ENCODE results near the gene DUOXA2.
"Not testable (repeated sequence)": the region's sequence is repeated elsewhere in the genome, so short reads cannot be mapped to it uniquely, and the experiment has no call there.

Gene DUOXA2

GRCh38 chr15:45131510-45131909 is 17.4 kb downstream of the DUOXA2 start:
- in situ Hi-C loops (cut with HindIII; ENCODE audit: low pct_ligation_motif_present, low pct_unique_long_range_greater_than_20kb, low sequenced_read_pairs), result no loop called here
- DNase-seq, result no peak

- in situ Hi-C loops (cut with HindIII; ENCODE audit: low pct_ligation_motif_present, low pct_unique_long_range_greater_than_20kb, low sequenced_read_pairs), result no loop called here
- no peak for DNase-seq
Observed at GRCh38 chr15:45132844-45133560, 18.9 kb downstream of the DUOXA2 start.

GRCh38 chr15:45133561-45133920 is 19.4 kb downstream of the DUOXA2 start:
- in situ Hi-C loops (cut with HindIII; ENCODE audit: low pct_ligation_motif_present, low pct_unique_long_range_greater_than_20kb, low sequenced_read_pairs), result no loop called here
- no peak for DNase-seq

GRCh38 chr15:45134046-45134445 is 19.9 kb downstream of the DUOXA2 start:
- no peak for DNase-seq
- in situ Hi-C loops (cut with HindIII; ENCODE audit: low pct_ligation_motif_present, low pct_unique_long_range_greater_than_20kb, low sequenced_read_pairs), result no loop called here

- DNase-seq, result no peak
- in situ Hi-C loops (cut with HindIII; ENCODE audit: low pct_ligation_motif_present, low pct_unique_long_range_greater_than_20kb, low sequenced_read_pairs), result no loop called here
Observed at GRCh38 chr15:45134682-45135604, 20.8 kb downstream of the DUOXA2 start.

- DNase-seq; in situ Hi-C loops (cut with HindIII; ENCODE audit: low pct_ligation_motif_present, low pct_unique_long_range_greater_than_20kb, low sequenced_read_pairs): not testable (repeated sequence)
Observed at GRCh38 chr15:45135705-45136377, 21.7 kb downstream of the DUOXA2 start.

GRCh38 chr15:45136378-45136764 is 22.2 kb downstream of the DUOXA2 start:
- in situ Hi-C loops (cut with HindIII; ENCODE audit: low pct_ligation_motif_present, low pct_unique_long_range_greater_than_20kb, low sequenced_read_pairs), result no loop called here
- DNase-seq, result no peak

- in situ Hi-C loops (cut with HindIII; ENCODE audit: low pct_ligation_motif_present, low pct_unique_long_range_greater_than_20kb, low sequenced_read_pairs), result no loop called here
- DNase-seq, result no peak
Observed at GRCh38 chr15:45137703-45138102, 23.6 kb downstream of the DUOXA2 start.

- in situ Hi-C loops (cut with HindIII; ENCODE audit: low pct_ligation_motif_present, low pct_unique_long_range_greater_than_20kb, low sequenced_read_pairs), result no loop called here
- no peak for DNase-seq
Observed at GRCh38 chr15:45138814-45139765, 25.0 kb downstream of the DUOXA2 start.

- DNase-seq, result no peak
- in situ Hi-C loops (cut with HindIII; ENCODE audit: low pct_ligation_motif_present, low pct_unique_long_range_greater_than_20kb, low sequenced_read_pairs), result no loop called here
Observed at GRCh38 chr15:45139770-45140169, 25.6 kb downstream of the DUOXA2 start.

GRCh38 chr15:45140557-45141250 is 26.6 kb downstream of the DUOXA2 start:
- in situ Hi-C loops (cut with HindIII; ENCODE audit: low pct_ligation_motif_present, low pct_unique_long_range_greater_than_20kb, low sequenced_read_pairs), result no loop called here
- no peak for DNase-seq

GRCh38 chr15:45141386-45141785 is 27.3 kb downstream of the DUOXA2 start:
- in situ Hi-C loops (cut with HindIII; ENCODE audit: low pct_ligation_motif_present, low pct_unique_long_range_greater_than_20kb, low sequenced_read_pairs), result no loop called here
- DNase-seq, result no peak

- in situ Hi-C loops (cut with HindIII; ENCODE audit: low pct_ligation_motif_present, low pct_unique_long_range_greater_than_20kb, low sequenced_read_pairs), result no loop called here
Observed at GRCh38 chr15:45143056-45143455, 28.9 kb downstream of the DUOXA2 start.

GRCh38 chr15:45143946-45144345 is 29.8 kb downstream of the DUOXA2 start:
- no peak for DNase-seq
- in situ Hi-C loops (cut with HindIII; ENCODE audit: low pct_ligation_motif_present, low pct_unique_long_range_greater_than_20kb, low sequenced_read_pairs), result no loop called here

More at GRCh38 chr15:45143056-45143455, 28.9 kb downstream of the DUOXA2 start:
- no peak for DNase-seq

GRCh38 chr15:45144775-45145174 is 30.6 kb downstream of the DUOXA2 start:
- in situ Hi-C loops (cut with HindIII; ENCODE audit: low pct_ligation_motif_present, low pct_unique_long_range_greater_than_20kb, low sequenced_read_pairs), result no loop called here
- no peak for DNase-seq

- no peak for DNase-seq
- in situ Hi-C loops (cut with HindIII; ENCODE audit: low pct_ligation_motif_present, low pct_unique_long_range_greater_than_20kb, low sequenced_read_pairs), result no loop called here
Observed at GRCh38 chr15:45146405-45146804, 32.3 kb downstream of the DUOXA2 start.

- no peak for DNase-seq
- in situ Hi-C loops (cut with HindIII; ENCODE audit: low pct_ligation_motif_present, low pct_unique_long_range_greater_than_20kb, low sequenced_read_pairs), result no loop called here
Observed at GRCh38 chr15:45147606-45148005, 33.5 kb downstream of the DUOXA2 start.

Measured in ACHN (cell line).